Measurements from ENCODE around the gene CRKL. TPM values are rescaled to one million over a fixed set of nuclear protein-coding genes. Genes with fewer than 3 reads are reported as not detected.

Gene CRKL
- polyA plus RNA-seq, 4 donors = 57.0 to 66.0 (median 61.4) TPM

Other genes starting within 250 kb of the CRKL start
- 1 to 10 TPM; 2.2 to 7.4 (median 3.1) TPM for gene SERPIND1, start 143.3 kb upstream of the CRKL start, polyA plus RNA-seq (ENCODE audit: insufficient read length in 4 of 4)
- gene PI4KA, start 58.6 kb upstream of the CRKL start, polyA plus RNA-seq (ENCODE audit: insufficient read length in 4 of 4) = 100 to 1,000 TPM in 1 of 4 donors, 10 to 100 TPM in 3; 54.2 to 105 (median 77.0) TPM
- gene SNAP29, start 58.4 kb upstream of the CRKL start, polyA plus RNA-seq (ENCODE audit: insufficient read length in 4 of 4) = 10 to 100 TPM; 30.1 to 33.8 (median 30.4) TPM
- 1 to 10 TPM in 1 of 4 donors, under 1 TPM in 3; 0.54 to 1.3 (median 0.85) TPM for gene AIFM3, start 49.8 kb downstream of the CRKL start, polyA plus RNA-seq (ENCODE audit: insufficient read length in 4 of 4)
- 10 to 100 TPM; 36.7 to 71.0 (median 54.6) TPM for gene LZTR1, start 64.9 kb downstream of the CRKL start, polyA plus RNA-seq (ENCODE audit: insufficient read length in 4 of 4)
- 10 to 100 TPM; 16.0 to 28.9 (median 22.5) TPM for gene THAP7, start 84.7 kb downstream of the CRKL start, polyA plus RNA-seq (ENCODE audit: insufficient read length in 4 of 4)
- 1 to 10 TPM in 3 of 4 donors, under 1 TPM in 1; 0.92 to 2.3 (median 1.8) TPM for gene P2RX6, start 97.8 kb downstream of the CRKL start, polyA plus RNA-seq (ENCODE audit: insufficient read length in 4 of 4)
- 1 to 10 TPM in 3 of 4 donors, under 1 TPM in 1; 0.99 to 1.8 (median 1.5) TPM for gene SLC7A4, start 115.2 kb downstream of the CRKL start, polyA plus RNA-seq (ENCODE audit: insufficient read length in 4 of 4)
- gene LRRC74B, start 128.5 kb downstream of the CRKL start, polyA plus RNA-seq (ENCODE audit: insufficient read length in 4 of 4) = under 1 TPM; 0.16 to 0.30 (median 0.19) TPM